GM12878 (cell line): Measurements from ENCODE around the gene BMP2K. TPM values are rescaled to one million over a fixed set of nuclear protein-coding genes. Genes with fewer than 3 reads are reported as not detected.

Experiments used
- ATAC-seq: fragments of 200-7000 bp; cut with Tn5 transposase; 3 replicates; pipeline ENCODE4 v1.9.1; 2020; ENCODE audit warnings: mild to moderate bottlenecking, moderate library complexity
- BruUV-seq: library from RNA; stranded (reverse); fragments of 400-500 nt; replicated peaks from 2 replicates; lab custom pipeline; 2021; lab: Mats Ljungman, UMichigan
- CTCF ChIA-PET: fragments of 300-600 bp; sonication (Branson Sonifier 250); formaldehyde crosslinking; extraction: SDS; loops from one replicate; lab custom pipeline; 2021; ENCODE audit warnings: inconsistent platforms; lab: Yijun Ruan, JAX
- POLR2A ChIA-PET: fragments of 350-600 bp; formaldehyde crosslinking; extraction: SDS; loops from one replicate; lab custom pipeline; 2021; ENCODE audit warnings: inconsistent platforms; lab: Charles Lee
- RAD21 ChIA-PET: fragments of 300-600 bp; sonication (Branson Sonifier 250); formaldehyde crosslinking; loops from one replicate; lab custom pipeline; 2023; ENCODE audit warnings: antibody characterized with exemption; ENCODE audit not compliant: unreplicated experiment; lab: Charles Lee
- SMC1A ChIA-PET: fragments of 300-600 bp; sonication (Branson Sonifier 250); formaldehyde crosslinking; loops from one replicate; lab custom pipeline; 2023; ENCODE audit not compliant: unreplicated experiment, uncharacterized antibody; lab: Charles Lee
- DNase-seq: peaks from one replicate; pipeline ENCODE4 v3.0.0-alpha.2; 2011; ENCODE audit warnings: low read depth, low spot score
- FAIRE-seq: peaks from 3 replicates; lab custom pipeline; 2011; peaks lifted over from hg19 to GRCh38; lab: Jason Lieb, UNC
- H2AFZ ChIP-seq: 2 replicates; pipeline ENCODE4 v1.6.0; 2011; ENCODE audit warnings: low read depth, low read length, control low read depth; ENCODE audit not compliant: control insufficient read depth
- H3K27ac ChIP-seq: 2 replicates; pipeline ENCODE4 v1.5.1; 2011; ENCODE audit warnings: control low read depth; ENCODE audit not compliant: control insufficient read depth, insufficient read depth
- H3K27me3 ChIP-seq, 2 experiments: replicated peaks in 1 of 2; 2 replicates each; pipeline versions ENCODE4 v1.6.0 to v1.6.1; 2011; ENCODE audit warnings: low read length in 1 of 2; ENCODE audit not compliant: control insufficient read depth in 2 of 2, insufficient read depth in 2 of 2
- H3K36me3 ChIP-seq, 2 experiments: 2 replicates each; pipeline ENCODE4 v1.5.1; 2011; ENCODE audit warnings: low read length in 1 of 2; ENCODE audit not compliant: control insufficient read depth in 2 of 2, insufficient read depth in 2 of 2
- H3K4me1 ChIP-seq: 2 replicates; pipeline ENCODE4 v1.6.1; 2011; ENCODE audit warnings: mild to moderate bottlenecking, low read length, moderate library complexity, mixed read lengths; ENCODE audit not compliant: control insufficient read depth, insufficient read depth
- H3K4me2 ChIP-seq: 2 replicates; pipeline ENCODE4 v1.6.0; 2011; ENCODE audit warnings: control low read depth; ENCODE audit not compliant: control insufficient read depth, insufficient read depth
- H3K4me3 ChIP-seq: fragments of 200-600 bp; sonication (generic); 2 replicates; pipeline ENCODE4 v1.5.1; 2016
- H3K79me2 ChIP-seq: 2 replicates; pipeline ENCODE4 v1.6.0; 2011; ENCODE audit warnings: low read length; ENCODE audit not compliant: control insufficient read depth, insufficient read depth
- H3K9ac ChIP-seq: 2 replicates; pipeline ENCODE4 v1.8.0; 2011; ENCODE audit warnings: low read length, control low read depth, mixed read lengths; ENCODE audit not compliant: control insufficient read depth, insufficient read depth
- H3K9me3 ChIP-seq: replicated peaks from 3 replicates; pipeline ENCODE4 v1.5.1; 2011; ENCODE audit warnings: mild to moderate bottlenecking, low read length; ENCODE audit not compliant: control insufficient read depth, insufficient read depth
- H4K20me1 ChIP-seq: 2 replicates; pipeline ENCODE4 v1.6.0; 2011; ENCODE audit not compliant: control insufficient read depth, insufficient read depth
- ASH2L ChIP-seq: fragments of 300-600, 200-600 bp; sonication (generic); IDR thresholded peaks from 2 replicates; pipeline ENCODE4 v1.6.1; 2017; ENCODE audit warnings: low read depth, mild to moderate bottlenecking, borderline replicate concordance
- BCL11A ChIP-seq: IDR thresholded peaks from 2 replicates; pipeline ENCODE4 v1.6.1; 2011; ENCODE audit warnings: low read depth, low read length
- BCLAF1 ChIP-seq: fragments of 450-650 bp; IDR thresholded peaks from 2 replicates; pipeline ENCODE4 v1.6.1; 2017; ENCODE audit warnings: antibody characterized with exemption, mild to moderate bottlenecking, moderate library complexity
- CBFB ChIP-seq: IDR thresholded peaks from 2 replicates; pipeline ENCODE4 v1.6.1; 2016; ENCODE audit warnings: antibody characterized with exemption, low read depth
- CBX5 ChIP-seq: sonication (generic); IDR thresholded peaks from 2 replicates; pipeline ENCODE4 v1.6.1; 2016; ENCODE audit warnings: low read depth, moderate library complexity, mild to moderate bottlenecking, inconsistent platforms
- FOXK2 ChIP-seq: fragments of 450-650 bp; IDR thresholded peaks from 2 replicates; pipeline ENCODE4 v1.6.1; 2017; ENCODE audit warnings: mild to moderate bottlenecking, moderate library complexity
- GABPA ChIP-seq: IDR thresholded peaks from 2 replicates; pipeline ENCODE4 v1.6.1; 2014; ENCODE audit warnings: antibody characterized with exemption, low read depth, mild to moderate bottlenecking, inconsistent platforms
- NBN ChIP-seq: fragments of 450-650 bp; IDR thresholded peaks from 2 replicates; pipeline ENCODE4 v1.6.1; 2016
- POLR2AphosphoS2 ChIP-seq: IDR thresholded peaks from 2 replicates; pipeline ENCODE4 v1.6.1; 2011; ENCODE audit warnings: low read depth, mild to moderate bottlenecking, low read length, improper control_type of control experiment, moderate library complexity
- RELB ChIP-seq: fragments of 450-650 bp; IDR thresholded peaks from 2 replicates; pipeline ENCODE4 v1.6.1; 2017; ENCODE audit warnings: low read depth, mild to moderate bottlenecking, moderate library complexity
- SIX5 ChIP-seq: IDR thresholded peaks from 2 replicates; pipeline ENCODE4 v1.6.1; 2011; ENCODE audit warnings: mild to moderate bottlenecking, low read depth, low read length, moderate library complexity; ENCODE audit not compliant: severe bottlenecking
- SREBF2 ChIP-seq: IDR thresholded peaks from 2 replicates; pipeline ENCODE4 v1.6.1; 2012; ENCODE audit warnings: mild to moderate bottlenecking, low read length
- STAT3 ChIP-seq: IDR thresholded peaks from 2 replicates; pipeline ENCODE4 v1.6.1; 2011; ENCODE audit warnings: low read depth, low read length, improper control_type of control experiment
- ZNF274 ChIP-seq: IDR thresholded peaks from one replicate; pipeline ENCODE4 v1.8.0; 2011; ENCODE audit not compliant: insufficient read length, insufficient read depth
- ZSCAN29 ChIP-seq: fragments of 450-650 bp; IDR thresholded peaks from 2 replicates; pipeline ENCODE4 v1.6.1; 2017; ENCODE audit warnings: mild to moderate bottlenecking, moderate library complexity
- WGBS: methylation state at CpG from one replicate; pipeline ENCODE4 v1.1.6; 2016; ENCODE audit warnings: low lambda C conversion rate; ENCODE audit not compliant: insufficient replicate concordance, insufficient coverage; ENCODE audit errors: missing lambda C conversion rate; 5-methylcytosine and 5-hydroxymethylcytosine counted together
- in situ Hi-C: fragments of 300-500 bp; cut with MboI; formaldehyde crosslinking; loops from 9 replicates; pipeline ENCODE4 v1.14.3; 2018; ENCODE audit warnings: mixed read lengths
- intact Hi-C: fragments of 100-400 bp; cut with micrococcal nuclease; formaldehyde crosslinking; loops from one replicate; pipeline ENCODE4 v1.14.2; 2022; ENCODE audit not compliant: unreplicated experiment
- polyA plus RNA-seq, 11 experiments: library from polyadenylated mRNA; depleted of rRNA in 4 of 11; unstranded in 6 of 11; stranded (reverse) in 5 of 11; fragments of >200 nt; fragmentation: Nextera tagmentation in 4 of 11; fragmentation: Illumina TruSeq in 1 of 11; extraction: Ambion mirVana in 4 of 11; extraction: Trizol in 1 of 11; gene quantifications; 1 replicate in 1 of 11; 2 replicates in 10 of 11; pipeline versions ENCODE4 v1.2.1 to v1.2.3, GENCODE V29; 2011 to 2016; ENCODE audit warnings: inconsistent platforms in 2 of 11, missing spikeins in 2 of 11, low read depth in 1 of 11
- total RNA-seq, 4 experiments: library from RNA; depleted of rRNA in 3 of 4; stranded (reverse); fragments of >200 nt in 3 of 4; fragmentation: Illumina TruSeq in 1 of 4; extraction: Trizol in 1 of 4; gene quantifications; 2 replicates each; pipeline versions ENCODE4 v1.2.1 to v1.2.3, GENCODE V29; 2013 to 2021

Gene BMP2K
- total and polyA plus RNA-seq, 10 of the 15 experiments (the other 5 are each of a cell fraction or from before 2014, with no cell fraction given), result 3.3 to 84.6 (median 24.8) TPM

GRCh38 chr4:78944381-78944780, 168.2 kb downstream of the BMP2K start:
- in situ Hi-C loops (loop anchor here (10.0 kb wide), 1 partner anchor 1270 kb away; no protein-coding TSS in a partner anchor), intact Hi-C loops (no loop called here)
- ATAC-seq (no peak), DNase-seq (no peak), FAIRE-seq (no peak)
- WGBS, result 0% methylated on average over 1 of the region's 1 CpG
- no peaks in the 10 kb centered on the region for H3K79me2 ChIP-seq
- TF ChIP-seq ZNF274 (no peak), ASH2L (no peak), BCLAF1 (no peak), ZSCAN29 (no peak), POLR2AphosphoS2 (no peak), FOXK2 (no peak), CBX5 (no peak), BCL11A (no peak), SREBF2 (no peak), RELB (no peak), STAT3 (no peak), SIX5 (no peak), CBFB (no peak), NBN (no peak), GABPA (no peak)
- H3K4me2 ChIP-seq, result no peak overlapping the region
- ChIA-PET POLR2A (no interaction called here), SMC1A (no interaction called here), CTCF (no interaction called here), RAD21 (no interaction called here)
- H3K4me3 ChIP-seq, result no peak overlapping the region
- H3K9me3 ChIP-seq, result no peaks in the 10 kb centered on the region
- H3K36me3 ChIP-seq, result no peaks in the 10 kb centered on the region
- no peak overlapping the region for H2AFZ ChIP-seq
- H4K20me1 ChIP-seq, result no peaks in the 10 kb centered on the region
- H3K27ac ChIP-seq, result no peak overlapping the region
- peaks cover 0 to 2% of the 10 kb centered on the region in 2 experiments; a peak in 1 of 4 replicates for H3K27me3 ChIP-seq
- BruUV-seq, result no TSS peak
- no peaks in the 10 kb centered on the region for H3K4me1 ChIP-seq
- no peak overlapping the region for H3K9ac ChIP-seq
